Breast epithelium (tissue), 3 donors: ENCODE results near the gene KBTBD7.

Experiments
- CTCF ChIP-seq, 3 donors: fragments of 450-650 bp; IDR thresholded peaks; one replicate each; pipeline ENCODE4 v1.5.1; 2016 to 2017; ENCODE audit warnings: antibody characterized with exemption in 3 of 3, mild to moderate bottlenecking in 3 of 3, moderate library complexity in 3 of 3
- POLR2A ChIP-seq: fragments of 450-650 bp; IDR thresholded peaks from one replicate; pipeline ENCODE4 v1.6.1; 2016; ENCODE audit warnings: antibody characterized with exemption, mild to moderate bottlenecking, moderate library complexity

GRCh38 chr13:41222259-41222852 is 28.0 kb upstream of the KBTBD7 start:
- TF ChIP-seq POLR2A (no peak), CTCF (IDR thresholded peaks at IDR 0.05) (peak; percentile 62 to 68 (median 66))
